SK-N-MC (cell line): Measurements from ENCODE around the gene NABP1.

ENCODE experiments used
- EZH2 ChIP-seq: fragments of 200-600 bp; sonication (generic); IDR thresholded peaks from one replicate; pipeline ENCODE4 v1.6.1; 2017; ENCODE audit warnings: antibody characterized with exemption
- POLR2AphosphoS5 ChIP-seq: IDR thresholded peaks from 2 replicates; pipeline ENCODE4 v1.6.1; 2012; ENCODE audit warnings: mild to moderate bottlenecking, low read depth, low read length, borderline replicate concordance

- no peak for TF ChIP-seq EZH2
- TF ChIP-seq POLR2AphosphoS5 = no peak
These were observed 23.1 kb downstream of the NABP1 start for GRCh38 chr2:191701029-191701428.
